Neural progenitor cell (in vitro differentiated cells): ENCODE measurements around the gene MTMR12. TPM values are rescaled to one million over a fixed set of nuclear protein-coding genes. Genes with fewer than 3 reads are reported as not detected.

Experiments
- DNase-seq: peaks from one replicate; pipeline ENCODE4 v3.0.0-alpha.2; 2016; ENCODE audit warnings: low spot score
- H2AFZ ChIP-seq: fragments of 200-600 bp; sonication (generic); replicated peaks from 2 replicates; pipeline ENCODE4 v1.6.1; 2016; ENCODE audit warnings: antibody characterized with exemption
- H3F3A ChIP-seq: fragments of 200-600 bp; sonication (generic); 2 replicates; pipeline ENCODE4 v1.6.1; 2016; ENCODE audit warnings: antibody characterized with exemption, low read depth
- H3K27ac ChIP-seq: fragments of 200-600 bp; sonication (generic); 2 replicates; pipeline ENCODE4 v1.5.1; 2016; ENCODE audit warnings: mild to moderate bottlenecking
- H3K27me3 ChIP-seq: fragments of 200-600 bp; sonication (generic); 2 replicates; pipeline ENCODE4 v1.6.1; 2016; ENCODE audit warnings: mild to moderate bottlenecking, moderate library complexity
- H3K36me3 ChIP-seq: fragments of 200-600 bp; sonication (generic); 2 replicates; pipeline ENCODE4 v1.5.1; 2016
- H3K4me1 ChIP-seq: fragments of 200-600 bp; sonication (generic); 2 replicates; pipeline ENCODE4 v1.6.1; 2016; ENCODE audit warnings: mixed run types
- H3K4me2 ChIP-seq: fragments of 200-600 bp; sonication (generic); 2 replicates; pipeline ENCODE4 v1.6.1; 2016
- H3K4me3 ChIP-seq: fragments of 200-600 bp; sonication (generic); 2 replicates; pipeline ENCODE4 v1.5.1; 2016
- H3K79me2 ChIP-seq: fragments of 200-600 bp; sonication (generic); 2 replicates; pipeline ENCODE4 v1.6.1; 2016; ENCODE audit warnings: low read depth
- H3K9ac ChIP-seq: fragments of 200-600 bp; sonication (generic); 2 replicates; pipeline ENCODE4 v1.6.1; 2016
- H3K9me3 ChIP-seq: fragments of 200-600 bp; sonication (generic); 2 replicates; pipeline ENCODE4 v1.5.1; 2016; ENCODE audit warnings: low read depth
- H4K20me1 ChIP-seq: fragments of 200-600 bp; sonication (generic); 2 replicates; pipeline ENCODE4 v1.6.1; 2016; ENCODE audit warnings: low read depth
- H3K27ac Mint-ChIP-seq: 3 replicates; pipeline ENCODE4 v1.8.0; 2021; ENCODE audit warnings: mixed read lengths
- H3K27me3 Mint-ChIP-seq: 2 replicates; pipeline ENCODE4 v1.8.0; 2022; ENCODE audit warnings: low read depth, mild to moderate bottlenecking, inconsistent platforms, moderate library complexity, mixed read lengths; ENCODE audit not compliant: insufficient read depth
- H3K36me3 Mint-ChIP-seq: 3 replicates; pipeline ENCODE4 v1.8.0; 2021; ENCODE audit warnings: mixed read lengths
- H3K4me1 Mint-ChIP-seq: 3 replicates; pipeline ENCODE4 v1.8.0; 2021; ENCODE audit warnings: mixed read lengths
- H3K4me3 Mint-ChIP-seq: 3 replicates; pipeline ENCODE4 v1.8.0; 2021; ENCODE audit warnings: mild to moderate bottlenecking, moderate library complexity, mixed read lengths
- H3K9me3 Mint-ChIP-seq: 3 replicates; pipeline ENCODE4 v1.8.0; 2020; ENCODE audit warnings: mixed read lengths
- EZH2 ChIP-seq: fragments of 200-600 bp; sonication (generic); IDR thresholded peaks from 2 replicates; pipeline ENCODE4 v1.6.1; 2017; ENCODE audit warnings: antibody characterized with exemption, mild to moderate bottlenecking, moderate library complexity
- EZH2phosphoT487 ChIP-seq: fragments of 200-600 bp; sonication (generic); IDR thresholded peaks from 2 replicates; pipeline ENCODE4 v1.6.1; 2017; ENCODE audit warnings: antibody characterized with exemption
- total RNA-seq: library from RNA; depleted of rRNA; stranded (reverse); fragments of >200 nt; gene quantifications from 2 replicates; pipeline ENCODE4 v1.2.3, GENCODE V29; 2015; ENCODE audit warnings: low replicate concordance
- TF ChIP-seq, protein P1 (sequence below): fragments of 200-600 bp; sonication (generic); IDR thresholded peaks from 2 replicates; pipeline ENCODE4 v1.5.1; 2017; ENCODE audit warnings: antibody characterized with exemption, mild to moderate bottlenecking

MTMR12 gene
- total RNA-seq, 1 donor from 2014 or later: 22.0 TPM

DNA sequence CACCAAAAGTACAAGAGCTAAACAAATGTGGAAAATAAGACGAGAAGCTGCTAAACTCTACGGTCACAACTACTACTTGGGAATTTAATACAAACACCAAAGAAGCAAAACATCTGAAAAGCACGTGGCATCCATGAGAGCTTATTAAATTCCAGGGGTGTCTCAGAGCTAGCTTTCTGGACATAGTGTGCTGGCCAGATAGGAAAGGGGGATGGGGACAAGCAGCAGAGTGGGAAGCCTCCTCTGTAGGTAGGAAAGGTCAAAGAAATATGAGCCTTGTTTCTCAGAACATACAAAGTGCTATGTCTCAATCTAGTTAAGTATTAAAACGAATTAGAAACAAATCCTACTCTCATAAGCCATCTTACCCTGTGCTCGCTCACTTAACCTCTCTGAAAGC, 87.3 kb downstream of the MTMR12 start:
- H4K20me1 ChIP-seq: no peaks in the 10 kb centered on the region
- H2AFZ ChIP-seq: no peak overlapping the region
- Mint-ChIP-seq H3K27me3 (peaks cover 11% of the 10 kb centered on the region), H3K9me3 (no peaks in the 10 kb centered on the region), H3K4me1 (peaks cover 3% of the 10 kb centered on the region), H3K36me3 (peaks cover 22% of the 10 kb centered on the region), H3K27ac (no peak overlapping the region), H3K4me3 (no peak overlapping the region)
- H3K4me3 ChIP-seq: no peak overlapping the region
- H3K36me3 ChIP-seq: no peaks in the 10 kb centered on the region
- no peak overlapping the region for H3K27ac ChIP-seq
- H3K4me1 ChIP-seq: no peaks in the 10 kb centered on the region
- no peak for TF ChIP-seq EZH2phosphoT487
- TF ChIP-seq, protein P1, sequence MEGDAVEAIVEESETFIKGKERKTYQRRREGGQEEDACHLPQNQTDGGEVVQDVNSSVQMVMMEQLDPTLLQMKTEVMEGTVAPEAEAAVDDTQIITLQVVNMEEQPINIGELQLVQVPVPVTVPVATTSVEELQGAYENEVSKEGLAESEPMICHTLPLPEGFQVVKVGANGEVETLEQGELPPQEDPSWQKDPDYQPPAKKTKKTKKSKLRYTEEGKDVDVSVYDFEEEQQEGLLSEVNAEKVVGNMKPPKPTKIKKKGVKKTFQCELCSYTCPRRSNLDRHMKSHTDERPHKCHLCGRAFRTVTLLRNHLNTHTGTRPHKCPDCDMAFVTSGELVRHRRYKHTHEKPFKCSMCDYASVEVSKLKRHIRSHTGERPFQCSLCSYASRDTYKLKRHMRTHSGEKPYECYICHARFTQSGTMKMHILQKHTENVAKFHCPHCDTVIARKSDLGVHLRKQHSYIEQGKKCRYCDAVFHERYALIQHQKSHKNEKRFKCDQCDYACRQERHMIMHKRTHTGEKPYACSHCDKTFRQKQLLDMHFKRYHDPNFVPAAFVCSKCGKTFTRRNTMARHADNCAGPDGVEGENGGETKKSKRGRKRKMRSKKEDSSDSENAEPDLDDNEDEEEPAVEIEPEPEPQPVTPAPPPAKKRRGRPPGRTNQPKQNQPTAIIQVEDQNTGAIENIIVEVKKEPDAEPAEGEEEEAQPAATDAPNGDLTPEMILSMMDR: no peak
- no peak for TF ChIP-seq EZH2
- no peaks in the 10 kb centered on the region for H3K27me3 ChIP-seq
- no peak for DNase-seq
- no peaks in the 10 kb centered on the region for H3F3A ChIP-seq
- H3K9me3 ChIP-seq: no peaks in the 10 kb centered on the region
- no peak overlapping the region for H3K9ac ChIP-seq
- no peak overlapping the region for H3K4me2 ChIP-seq
- no peaks in the 10 kb centered on the region for H3K79me2 ChIP-seq

DNA sequence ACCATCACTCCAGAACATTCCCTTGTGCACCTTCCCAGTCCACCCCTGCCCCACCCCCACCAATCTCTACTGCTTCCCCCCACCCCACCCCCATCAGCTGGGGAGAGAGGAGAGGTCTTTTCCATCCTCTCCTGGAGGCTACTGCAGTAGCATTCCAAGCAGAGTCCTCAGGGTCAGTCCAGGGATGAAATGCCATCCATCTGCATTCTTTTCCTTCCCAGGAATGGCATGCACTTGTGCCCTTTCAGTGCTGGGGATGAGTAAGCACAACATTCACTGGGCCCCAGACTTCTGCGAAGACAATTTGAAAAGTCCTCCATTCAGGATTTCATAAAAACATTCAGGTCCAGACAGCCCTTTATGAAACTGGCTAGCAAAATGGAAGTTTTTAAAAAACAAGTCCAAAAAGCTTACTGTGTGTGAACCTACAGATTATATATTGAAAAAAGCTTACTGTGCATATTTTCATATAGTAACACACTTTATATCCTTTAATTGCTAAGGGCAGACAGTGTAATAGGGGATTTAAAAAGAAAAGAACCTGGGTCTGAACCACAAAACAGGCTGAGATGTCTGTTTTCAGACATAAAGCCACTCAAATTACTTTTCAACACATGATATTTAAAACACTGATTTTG, 88.6 kb downstream of the MTMR12 start:
- Histone ChIP-seq H3K27ac (no peak overlapping the region), H3K4me3 (no peak overlapping the region), H3K9ac (no peak overlapping the region), H3K79me2 (no peaks in the 10 kb centered on the region), H3K4me2 (no peak overlapping the region), H4K20me1 (no peaks in the 10 kb centered on the region), H3K9me3 (no peaks in the 10 kb centered on the region), H3F3A (no peaks in the 10 kb centered on the region), H3K4me1 (no peaks in the 10 kb centered on the region), H3K36me3 (no peaks in the 10 kb centered on the region), H2AFZ (no peak overlapping the region), H3K27me3 (no peaks in the 10 kb centered on the region)
- TF ChIP-seq EZH2: no peak
- no peak for TF ChIP-seq EZH2phosphoT487
- TF ChIP-seq, protein P1: no peak
- Mint-ChIP-seq H3K4me1 (peaks cover 3% of the 10 kb centered on the region), H3K27me3 (peaks cover 8% of the 10 kb centered on the region), H3K36me3 (peaks cover 15% of the 10 kb centered on the region), H3K9me3 (no peaks in the 10 kb centered on the region), H3K4me3 (no peak overlapping the region), H3K27ac (no peak overlapping the region)
- DNase-seq: peak; percentile 27

GRCh38 chr5:32222723-32223470, 89.8 kb downstream of the MTMR12 start:
- no peaks in the 10 kb centered on the region for H3K9me3 ChIP-seq
- no peak overlapping the region for H3K4me2 ChIP-seq
- no peaks in the 10 kb centered on the region for H3K9me3 Mint-ChIP-seq
- no peak overlapping the region for H3K4me3 ChIP-seq
- H3K4me1 Mint-ChIP-seq: peaks cover 12% of the 10 kb centered on the region
- H3K27ac ChIP-seq: no peak overlapping the region
- H3K36me3 ChIP-seq: no peaks in the 10 kb centered on the region
- TF ChIP-seq EZH2 (no peak), EZH2phosphoT487 (no peak)
- TF ChIP-seq, protein P1: no peak
- no peaks in the 10 kb centered on the region for H3K79me2 ChIP-seq
- no peak for DNase-seq
- H3K27ac Mint-ChIP-seq: no peak overlapping the region
- H3K4me1 ChIP-seq: peaks cover 4% of the 10 kb centered on the region
- no peaks in the 10 kb centered on the region for H4K20me1 ChIP-seq
- H2AFZ ChIP-seq: no peak overlapping the region
- no peaks in the 10 kb centered on the region for H3K27me3 ChIP-seq
- no peak overlapping the region for H3K9ac ChIP-seq
- peaks cover 9% of the 10 kb centered on the region for H3K36me3 Mint-ChIP-seq
- H3K27me3 Mint-ChIP-seq: peaks cover 8% of the 10 kb centered on the region
- H3F3A ChIP-seq: peaks cover 4% of the 10 kb centered on the region
- no peak overlapping the region for H3K4me3 Mint-ChIP-seq
